Measurements from ENCODE around the gene UGT8. TPM values are rescaled to one million over a fixed set of nuclear protein-coding genes. Genes with fewer than 3 reads are reported as not detected.

UGT8 gene
- total RNA-seq, 1 experiment from 2014 or later: not detected

DNA sequence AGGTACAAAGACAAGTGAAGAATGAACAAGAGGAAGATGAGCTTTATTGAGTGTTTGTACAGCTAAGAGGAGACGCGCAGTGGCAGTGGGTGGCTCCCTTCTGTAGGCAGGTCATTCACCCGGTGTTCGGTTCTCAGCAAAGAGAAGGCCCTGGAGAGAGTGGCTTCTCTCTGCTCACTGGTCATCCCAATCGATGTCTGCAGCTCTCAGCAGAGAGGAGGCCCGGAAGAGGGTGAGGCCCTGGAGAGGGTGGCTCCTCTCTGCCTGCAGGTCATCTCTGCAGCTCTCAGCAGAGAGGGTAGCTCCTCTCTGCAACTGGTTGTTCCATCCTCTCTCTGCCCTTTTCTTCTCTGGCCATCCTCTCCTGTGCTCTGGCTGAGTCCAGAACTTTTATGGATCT, 126.5 kb downstream of the UGT8 start:
- H3K4me2 ChIP-seq (ENCODE audit: low read depth, low read length, poor library complexity, severe bottlenecking): no peak overlapping the region
- DNase-seq: no peak
- H3K27me3 ChIP-seq (ENCODE audit: low read length): no peaks in the 10 kb centered on the region
- no peaks in the 10 kb centered on the region for H3K9me2 ChIP-seq (replicated peaks; ENCODE audit: insufficient read depth, low read length)
- H3K79me2 ChIP-seq (ENCODE audit: low read length): no peaks in the 10 kb centered on the region
- no peaks in the 10 kb centered on the region for H3K4me1 ChIP-seq (ENCODE audit: low read length)
- H3K9me3 ChIP-seq (ENCODE audit: low read length): no peaks in the 10 kb centered on the region
- no peaks in the 10 kb centered on the region for H4K20me1 ChIP-seq (ENCODE audit: insufficient read depth, low read depth, low read length)
- no peak overlapping the region for H3K27ac ChIP-seq (ENCODE audit: low read length)
- no peak overlapping the region for H2AFZ ChIP-seq (ENCODE audit: low read length)
- no peak overlapping the region for H3K9ac ChIP-seq (ENCODE audit: low read length)
- H3K4me3 ChIP-seq (ENCODE audit: low read length): no peak overlapping the region
- no peaks in the 10 kb centered on the region for H3K36me3 ChIP-seq (ENCODE audit: insufficient read depth, low read length)

DNA sequence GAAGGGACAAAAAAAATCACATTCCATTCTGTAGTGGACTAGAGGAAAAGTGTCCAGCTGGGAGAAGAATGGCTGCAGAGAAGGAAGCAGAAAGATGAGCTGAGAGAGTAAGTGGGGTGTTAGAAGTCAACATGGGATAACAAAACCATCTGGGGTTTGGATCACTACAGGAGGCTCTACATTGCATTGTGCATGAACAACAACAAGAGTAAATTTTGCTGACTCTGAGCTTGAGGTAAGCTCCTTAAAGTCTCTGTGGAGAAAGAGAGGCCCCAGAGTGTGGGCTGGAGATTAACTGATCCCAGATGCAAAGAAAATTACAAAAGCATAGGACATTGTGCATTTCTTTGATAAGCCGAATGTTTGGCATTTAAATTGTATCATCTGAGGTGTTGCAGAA, 128.9 kb downstream of the UGT8 start:
- Histone ChIP-seq H3K4me1 (ENCODE audit: low read length) (no peaks in the 10 kb centered on the region), H3K9me2 (replicated peaks; ENCODE audit: insufficient read depth, low read length) (no peaks in the 10 kb centered on the region), H3K4me3 (ENCODE audit: low read length) (no peak overlapping the region), H3K9ac (ENCODE audit: low read length) (no peak overlapping the region), H2AFZ (ENCODE audit: low read length) (no peak overlapping the region), H3K27ac (ENCODE audit: low read length) (no peak overlapping the region), H3K79me2 (ENCODE audit: low read length) (no peaks in the 10 kb centered on the region), H4K20me1 (ENCODE audit: insufficient read depth, low read depth, low read length) (no peaks in the 10 kb centered on the region), H3K27me3 (ENCODE audit: low read length) (no peaks in the 10 kb centered on the region), H3K36me3 (ENCODE audit: insufficient read depth, low read length) (no peaks in the 10 kb centered on the region), H3K4me2 (ENCODE audit: low read depth, low read length, poor library complexity, severe bottlenecking) (no peak overlapping the region), H3K9me3 (ENCODE audit: low read length) (no peaks in the 10 kb centered on the region)
- no peak for DNase-seq

Small RNA genes lying within 50 kb of the gene (small RNA-seq; reads per million reads assigned to genes)
- gene MIR577: 0.12 reads per million

Measured in Karpas-422 (cell line).